ENCODE results near the gene CIROP. TPM values are rescaled to one million over a fixed set of nuclear protein-coding genes. Genes with fewer than 3 reads are reported as not detected.

The CIROP gene
- total RNA-seq, 1 experiment from 2014 or later: not detected

- peaks cover 9% of the 10 kb centered on the region for H3K36me3 ChIP-seq (ENCODE audit: control insufficient read depth, insufficient read depth, low read length)
- POLR2A ChIA-PET: interaction anchor here (1.1 to 1.6 kb wide), 3 partner anchors 10 to 61 kb away, joined by 3 to 23 read pairs (median 12); partner anchors contain the start of genes ACIN1 and C14orf119
- H3K4me1 ChIP-seq: peaks cover 17% of the 10 kb centered on the region
- H3K27me3 Mint-ChIP-seq (ENCODE audit: insufficient read depth, unreplicated experiment): no peaks in the 10 kb centered on the region
- intact Hi-C loops (cut with micrococcal nuclease; ENCODE audit: unreplicated experiment): loop anchor here (2.0 kb wide), 1 partner anchor 119 kb away; no protein-coding TSS in a partner anchor
- TF ChIP-seq, protein P1, sequence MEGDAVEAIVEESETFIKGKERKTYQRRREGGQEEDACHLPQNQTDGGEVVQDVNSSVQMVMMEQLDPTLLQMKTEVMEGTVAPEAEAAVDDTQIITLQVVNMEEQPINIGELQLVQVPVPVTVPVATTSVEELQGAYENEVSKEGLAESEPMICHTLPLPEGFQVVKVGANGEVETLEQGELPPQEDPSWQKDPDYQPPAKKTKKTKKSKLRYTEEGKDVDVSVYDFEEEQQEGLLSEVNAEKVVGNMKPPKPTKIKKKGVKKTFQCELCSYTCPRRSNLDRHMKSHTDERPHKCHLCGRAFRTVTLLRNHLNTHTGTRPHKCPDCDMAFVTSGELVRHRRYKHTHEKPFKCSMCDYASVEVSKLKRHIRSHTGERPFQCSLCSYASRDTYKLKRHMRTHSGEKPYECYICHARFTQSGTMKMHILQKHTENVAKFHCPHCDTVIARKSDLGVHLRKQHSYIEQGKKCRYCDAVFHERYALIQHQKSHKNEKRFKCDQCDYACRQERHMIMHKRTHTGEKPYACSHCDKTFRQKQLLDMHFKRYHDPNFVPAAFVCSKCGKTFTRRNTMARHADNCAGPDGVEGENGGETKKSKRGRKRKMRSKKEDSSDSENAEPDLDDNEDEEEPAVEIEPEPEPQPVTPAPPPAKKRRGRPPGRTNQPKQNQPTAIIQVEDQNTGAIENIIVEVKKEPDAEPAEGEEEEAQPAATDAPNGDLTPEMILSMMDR (IDR thresholded peaks at IDR 0.05; ENCODE audit: insufficient read depth in 1 of 2, low read depth in 1 of 2, low read length in 1 of 2, severe bottlenecking in 1 of 2, unreplicated experiment in 1 of 2): no peak
- BruUV-seq (replicated peaks): no TSS peak
- DNase-seq: no peak
- no peaks in the 10 kb centered on the region for H3K9me3 Mint-ChIP-seq (ENCODE audit: unreplicated experiment)
- peaks cover 38% of the 10 kb centered on the region for H3K4me1 Mint-ChIP-seq (ENCODE audit: low read depth, unreplicated experiment)
- no peak overlapping the region for H3K4me3 ChIP-seq (ENCODE audit: low read depth, low read length)
- H3K36me3 Mint-ChIP-seq (ENCODE audit: insufficient read depth, unreplicated experiment): peaks cover 90% of the 10 kb centered on the region
- no peaks in the 10 kb centered on the region for H3K27me3 ChIP-seq (replicated peaks; ENCODE audit: control insufficient read depth, insufficient read depth, low read length)
- H3K4me3 Mint-ChIP-seq (ENCODE audit: unreplicated experiment): no peak overlapping the region
- peak overlapping the region; percentile 60 for H3K27ac Mint-ChIP-seq (ENCODE audit: unreplicated experiment)
- CTCF ChIA-PET: interaction anchor here (0.6 to 2.0 kb wide), 39 partner anchors 9 to 1047 kb away, joined by 3 to 110 read pairs (median 5); partner anchors contain the start of genes ACIN1, C14orf119, CDH24 and CEBPE
- no peaks in the 10 kb centered on the region for H3K9me3 ChIP-seq
These were observed 36.7 kb downstream of the CIROP start for GRCh38 chr14:23067847-23068788.

DNA sequence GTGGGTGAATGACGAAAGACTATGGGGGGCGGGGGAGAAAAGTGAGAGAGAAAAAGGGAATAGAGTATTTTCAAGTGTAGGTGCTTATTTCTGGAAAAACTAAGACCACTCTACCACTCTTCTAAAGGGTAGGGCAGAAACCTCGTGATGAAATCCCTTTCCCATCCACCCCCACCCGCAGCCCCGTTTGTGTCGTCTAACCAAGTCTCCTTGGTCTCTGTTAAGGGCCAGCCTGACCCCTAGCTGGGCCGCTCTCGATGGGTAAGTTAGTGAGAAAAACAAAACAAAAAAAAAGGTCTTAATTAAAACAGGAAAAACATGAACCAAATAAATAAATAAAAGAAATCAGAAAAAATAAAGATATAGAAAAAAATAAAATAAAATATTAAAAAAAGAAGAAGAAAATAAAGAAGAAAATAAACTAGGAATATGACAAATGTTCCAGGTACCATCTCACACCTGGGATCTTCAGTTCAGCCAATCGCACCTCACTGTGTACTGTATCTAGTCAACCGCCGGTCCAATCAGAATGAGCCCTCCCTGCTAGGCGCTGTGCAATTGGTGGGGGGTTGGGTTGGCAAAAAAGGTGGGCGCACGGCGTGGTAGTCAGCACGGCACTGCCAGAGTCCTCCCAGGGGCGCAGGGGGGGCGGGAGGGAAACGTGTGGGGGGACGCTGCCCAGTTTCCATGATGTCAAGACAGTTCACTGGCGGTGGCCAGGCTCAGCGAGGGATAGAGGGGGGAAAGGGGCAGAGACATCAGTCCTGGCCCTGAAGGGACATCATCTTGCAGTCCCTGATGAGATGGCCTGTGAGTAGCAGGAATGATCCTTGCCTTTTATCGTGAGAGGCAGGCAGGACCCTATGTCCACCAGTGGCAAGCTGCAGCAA is 37.7 kb downstream of the CIROP start:
- Mint-ChIP-seq H3K27me3 (ENCODE audit: insufficient read depth, unreplicated experiment) (no peaks in the 10 kb centered on the region), H3K4me3 (ENCODE audit: unreplicated experiment) (no peak overlapping the region), H3K27ac (ENCODE audit: unreplicated experiment) (no peak overlapping the region), H3K36me3 (ENCODE audit: insufficient read depth, unreplicated experiment) (peaks cover 92% of the 10 kb centered on the region), H3K4me1 (ENCODE audit: low read depth, unreplicated experiment) (peaks cover 42% of the 10 kb centered on the region), H3K9me3 (ENCODE audit: unreplicated experiment) (no peaks in the 10 kb centered on the region)
- CTCF ChIA-PET: interaction anchor here (2.0 kb wide), 1 partner anchor 8 kb away, joined by 48 read pairs; the partner anchor contains the start of gene CDH24
- Histone ChIP-seq H3K4me1 (peaks cover 21% of the 10 kb centered on the region), H3K4me3 (ENCODE audit: low read depth, low read length) (no peak overlapping the region), H3K27me3 (replicated peaks; ENCODE audit: control insufficient read depth, insufficient read depth, low read length) (no peaks in the 10 kb centered on the region), H3K36me3 (ENCODE audit: control insufficient read depth, insufficient read depth, low read length) (peaks cover 11% of the 10 kb centered on the region), H3K9me3 (no peaks in the 10 kb centered on the region)
- TF ChIP-seq, protein P1 (IDR thresholded peaks at IDR 0.05; ENCODE audit: insufficient read depth in 1 of 2, low read depth in 1 of 2, low read length in 1 of 2, severe bottlenecking in 1 of 2, unreplicated experiment in 1 of 2): no peak
- BruUV-seq (replicated peaks): no TSS peak
- intact Hi-C loops (cut with micrococcal nuclease; ENCODE audit: unreplicated experiment): no loop called here
- DNase-seq: no peak
- POLR2A ChIA-PET: no interaction called here

- Mint-ChIP-seq H3K27ac (ENCODE audit: unreplicated experiment) (no peak overlapping the region), H3K4me3 (ENCODE audit: unreplicated experiment) (no peak overlapping the region), H3K27me3 (ENCODE audit: insufficient read depth, unreplicated experiment) (no peaks in the 10 kb centered on the region), H3K36me3 (ENCODE audit: insufficient read depth, unreplicated experiment) (peaks cover 92% of the 10 kb centered on the region), H3K9me3 (ENCODE audit: unreplicated experiment) (no peaks in the 10 kb centered on the region), H3K4me1 (ENCODE audit: low read depth, unreplicated experiment) (peaks cover 34% of the 10 kb centered on the region)
- DNase-seq: no peak
- intact Hi-C loops (cut with micrococcal nuclease; ENCODE audit: unreplicated experiment): no loop called here
- ChIA-PET POLR2A (no interaction called here), CTCF (no interaction called here)
- Histone ChIP-seq H3K9me3 (no peaks in the 10 kb centered on the region), H3K27me3 (replicated peaks; ENCODE audit: control insufficient read depth, insufficient read depth, low read length) (no peaks in the 10 kb centered on the region), H3K4me3 (ENCODE audit: low read depth, low read length) (no peak overlapping the region), H3K4me1 (peaks cover 16% of the 10 kb centered on the region), H3K36me3 (ENCODE audit: control insufficient read depth, insufficient read depth, low read length) (peaks cover 11% of the 10 kb centered on the region)
- no TSS peak for BruUV-seq (replicated peaks)
- TF ChIP-seq, protein P1 (IDR thresholded peaks at IDR 0.05; ENCODE audit: insufficient read depth in 1 of 2, low read depth in 1 of 2, low read length in 1 of 2, severe bottlenecking in 1 of 2, unreplicated experiment in 1 of 2): no peak
These were observed 38.4 kb downstream of the CIROP start for GRCh38 chr14:23066368-23066767.
